Osteoblast (primary cell): ENCODE measurements around the gene CDK2AP2. TPM values are rescaled to one million over a fixed set of nuclear protein-coding genes. Genes with fewer than 3 reads are reported as not detected.

ENCODE experiments used
- DNase-seq: peaks from one replicate; pipeline ENCODE4 v3.0.0; 2011; ENCODE audit warnings: low spot score, mixed read lengths; ENCODE audit not compliant: insufficient read length; ENCODE audit errors: missing footprints
- H2AFZ ChIP-seq: 2 replicates; pipeline ENCODE4 v1.6.0; 2011; ENCODE audit warnings: mild to moderate bottlenecking, low read length
- H3K27ac ChIP-seq: 2 replicates; pipeline ENCODE4 v1.5.1; 2011; ENCODE audit warnings: mild to moderate bottlenecking, low read depth, low read length, moderate library complexity
- H3K27me3 ChIP-seq: 2 replicates; pipeline ENCODE4 v1.6.0; 2012; ENCODE audit warnings: mild to moderate bottlenecking, control low read depth, inconsistent platforms, low read length, moderate library complexity; ENCODE audit not compliant: insufficient read depth
- H3K36me3 ChIP-seq: 2 replicates; pipeline ENCODE4 v1.5.1; 2011; ENCODE audit warnings: mild to moderate bottlenecking, low read length, control low read depth, moderate library complexity; ENCODE audit not compliant: insufficient read depth
- H3K4me1 ChIP-seq: 2 replicates; pipeline ENCODE4 v1.5.1; 2011; ENCODE audit warnings: mild to moderate bottlenecking, low read length, control low read depth, moderate library complexity; ENCODE audit not compliant: insufficient read depth
- H3K4me2 ChIP-seq: 2 replicates; pipeline ENCODE4 v1.6.0; 2011; ENCODE audit warnings: mild to moderate bottlenecking, low read length; ENCODE audit not compliant: insufficient read depth
- H3K4me3 ChIP-seq: fragments of 200-600 bp; sonication (generic); 3 replicates; pipeline ENCODE4 v1.5.1; 2012; ENCODE audit warnings: mild to moderate bottlenecking, low read length, inconsistent platforms; ENCODE audit not compliant: insufficient read depth
- H3K79me2 ChIP-seq: 2 replicates; pipeline ENCODE4 v1.6.0; 2012; ENCODE audit warnings: mild to moderate bottlenecking, low read length, control low read depth, inconsistent platforms; ENCODE audit not compliant: insufficient read depth
- H3K9me3 ChIP-seq: 2 replicates; pipeline ENCODE4 v1.5.1; 2011; ENCODE audit warnings: low read depth, low read length, control low read depth
- H4K20me1 ChIP-seq: 2 replicates; pipeline ENCODE4 v1.6.0; 2012; ENCODE audit warnings: mild to moderate bottlenecking, low read length, control low read depth; ENCODE audit not compliant: insufficient read depth
- CTCF ChIP-seq: IDR thresholded peaks from 2 replicates; pipeline ENCODE4 v1.5.1; 2011; ENCODE audit warnings: mild to moderate bottlenecking, low read depth, low read length, moderate library complexity; ENCODE audit errors: extremely low read depth
- total RNA-seq: library from RNA; depleted of rRNA; stranded (reverse); fragments of >200 nt; gene quantifications from 2 replicates; pipeline ENCODE4 v1.2.3, GENCODE V29; 2012

The CDK2AP2 gene
- total RNA-seq, 1 donor = 6.2 TPM

- no peak for DNase-seq
- H3K4me2 ChIP-seq = no peak overlapping the region
- TF ChIP-seq CTCF = no peak
Observed at GRCh38 chr11:67539550-67539949, 31.6 kb upstream of the CDK2AP2 start.

GRCh38 chr11:67538823-67539505 is 31.0 kb upstream of the CDK2AP2 start:
- no peak for TF ChIP-seq CTCF
- no peaks in the 10 kb centered on the region for H3K79me2 ChIP-seq

More at GRCh38 chr11:67539550-67539949, 31.6 kb upstream of the CDK2AP2 start:
- no peaks in the 10 kb centered on the region for H3K4me1 ChIP-seq
- no peaks in the 10 kb centered on the region for H3K27me3 ChIP-seq
- no peaks in the 10 kb centered on the region for H3K79me2 ChIP-seq
- no peaks in the 10 kb centered on the region for H4K20me1 ChIP-seq
- no peak overlapping the region for H2AFZ ChIP-seq
- no peak overlapping the region for H3K4me3 ChIP-seq
- no peaks in the 10 kb centered on the region for H3K9me3 ChIP-seq
- H3K36me3 ChIP-seq = no peaks in the 10 kb centered on the region
- H3K27ac ChIP-seq = no peak overlapping the region

GRCh38 chr11:67538306-67538705 is 30.3 kb upstream of the CDK2AP2 start:
- no peak overlapping the region for H3K4me3 ChIP-seq
- H3K9me3 ChIP-seq = peaks cover 8% of the 10 kb centered on the region
- H3K4me2 ChIP-seq = no peak overlapping the region
- no peaks in the 10 kb centered on the region for H3K79me2 ChIP-seq
- H3K4me1 ChIP-seq = no peaks in the 10 kb centered on the region
- no peak for TF ChIP-seq CTCF
- no peak overlapping the region for H2AFZ ChIP-seq
- H3K27me3 ChIP-seq = no peaks in the 10 kb centered on the region
- no peaks in the 10 kb centered on the region for H3K36me3 ChIP-seq
- no peak overlapping the region for H3K27ac ChIP-seq
- no peaks in the 10 kb centered on the region for H4K20me1 ChIP-seq
- DNase-seq = no peak

More at GRCh38 chr11:67538823-67539505, 31.0 kb upstream of the CDK2AP2 start:
- Histone ChIP-seq H3K4me1 (no peaks in the 10 kb centered on the region), H3K9me3 (peaks cover 1% of the 10 kb centered on the region), H3K36me3 (no peaks in the 10 kb centered on the region), H4K20me1 (no peaks in the 10 kb centered on the region), H3K27ac (no peak overlapping the region), H3K4me3 (no peak overlapping the region), H2AFZ (no peak overlapping the region), H3K27me3 (no peaks in the 10 kb centered on the region), H3K4me2 (no peak overlapping the region)
- DNase-seq = no peak

GRCh38 chr11:67535561-67535960 is 27.6 kb upstream of the CDK2AP2 start:
- H3K4me1 ChIP-seq = no peaks in the 10 kb centered on the region
- no peaks in the 10 kb centered on the region for H3K79me2 ChIP-seq
- no peak for DNase-seq
- TF ChIP-seq CTCF = no peak
- H3K4me2 ChIP-seq = no peak overlapping the region
- H3K27ac ChIP-seq = no peak overlapping the region
- no peaks in the 10 kb centered on the region for H3K36me3 ChIP-seq
- H4K20me1 ChIP-seq = no peaks in the 10 kb centered on the region
- H2AFZ ChIP-seq = no peak overlapping the region
- H3K4me3 ChIP-seq = no peak overlapping the region
- no peaks in the 10 kb centered on the region for H3K27me3 ChIP-seq
- H3K9me3 ChIP-seq = peaks cover 8% of the 10 kb centered on the region
